GM21447 (cell line): ENCODE data around the gene TSPAN11.

ENCODE experiments used
- ATAC-seq: cut with Tn5 transposase; IDR thresholded peaks from one replicate; pipeline ENCODE4 v1.9.1; 2021; ENCODE audit not compliant: unreplicated experiment

The TSPAN11 gene

GRCh38 chr12:30977537-30978349 lies 51.2 kb downstream of the TSPAN11 start:
- no peak for ATAC-seq

GRCh38 chr12:30978639-30979038 lies 52.1 kb downstream of the TSPAN11 start:
- no peak for ATAC-seq

- ATAC-seq, result no peak
These were observed 53.1 kb downstream of the TSPAN11 start for GRCh38 chr12:30979371-30980259.

- ATAC-seq, result no peak
These were observed 54.6 kb downstream of the TSPAN11 start for GRCh38 chr12:30980955-30981662.

GRCh38 chr12:30982413-30982812 lies 55.9 kb downstream of the TSPAN11 start:
- ATAC-seq, result no peak

GRCh38 chr12:30985814-30986452 lies 59.4 kb downstream of the TSPAN11 start:
- ATAC-seq, result no peak

GRCh38 chr12:30988086-30988485 lies 61.5 kb downstream of the TSPAN11 start:
- no peak for ATAC-seq

- no peak for ATAC-seq
These were observed 62.2 kb downstream of the TSPAN11 start for GRCh38 chr12:30988646-30989286.

- no peak for ATAC-seq
These were observed 63.2 kb downstream of the TSPAN11 start for GRCh38 chr12:30989754-30990153.

GRCh38 chr12:30990316-30990715 lies 63.8 kb downstream of the TSPAN11 start:
- ATAC-seq, result no peak

GRCh38 chr12:30990776-30991175 lies 64.2 kb downstream of the TSPAN11 start:
- no peak for ATAC-seq

GRCh38 chr12:30991466-30991865 lies 64.9 kb downstream of the TSPAN11 start:
- ATAC-seq, result no peak

- no peak for ATAC-seq
These were observed 65.8 kb downstream of the TSPAN11 start for GRCh38 chr12:30992381-30992780.

GRCh38 chr12:30993766-30994165 lies 67.2 kb downstream of the TSPAN11 start:
- no peak for ATAC-seq

- no peak for ATAC-seq
These were observed 67.7 kb downstream of the TSPAN11 start for GRCh38 chr12:30994274-30994673.

GRCh38 chr12:30996255-30996654 lies 69.7 kb downstream of the TSPAN11 start:
- no peak for ATAC-seq

GRCh38 chr12:30996752-30997151 lies 70.2 kb downstream of the TSPAN11 start:
- no peak for ATAC-seq

GRCh38 chr12:30997685-30998440 lies 71.3 kb downstream of the TSPAN11 start:
- no peak for ATAC-seq

GRCh38 chr12:30999011-30999410 lies 72.5 kb downstream of the TSPAN11 start:
- ATAC-seq, result no peak

- no peak for ATAC-seq
These were observed 73.2 kb downstream of the TSPAN11 start for GRCh38 chr12:30999723-31000122.
